DND-41 (cell line): ENCODE results near the gene BCAS3.

Experiments
- CTCF ChIP-seq: IDR thresholded peaks from 2 replicates; pipeline ENCODE4 v1.5.1; 2012; ENCODE audit warnings: borderline replicate concordance, low read length, moderate library complexity, mild to moderate bottlenecking; ENCODE audit not compliant: poor library complexity, severe bottlenecking; ENCODE audit errors: extremely low read depth
- EZH2 ChIP-seq: IDR thresholded peaks from 3 replicates; pipeline ENCODE4 v1.6.1; 2012; ENCODE audit warnings: borderline replicate concordance, low read depth, mild to moderate bottlenecking, moderate library complexity, low read length, inconsistent platforms; ENCODE audit not compliant: severe bottlenecking

DNA sequence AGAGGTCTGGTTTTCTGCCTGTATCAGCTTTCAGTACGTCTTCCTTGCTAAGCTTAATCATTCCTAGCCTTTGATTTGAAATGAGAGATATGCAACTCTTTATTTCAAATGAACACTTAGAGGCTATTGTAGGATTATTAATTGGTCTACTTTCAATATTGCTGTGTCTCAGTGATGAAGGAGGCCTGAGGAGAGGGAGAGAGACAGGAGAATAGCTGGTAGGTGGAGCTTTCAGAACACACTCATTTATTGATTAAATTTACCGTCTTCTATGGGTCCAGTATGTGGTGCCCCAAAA, 187.0 kb downstream of the BCAS3 start:
- no peak for TF ChIP-seq CTCF
- TF ChIP-seq EZH2: no peak
